ENCODE data around the gene ANKRD44. TPM values are rescaled to one million over a fixed set of nuclear protein-coding genes. Genes with fewer than 3 reads are reported as not detected.

ANKRD44 gene
- total and polyA plus RNA-seq, 2 of the 8 experiments (the other 6 are each of a cell fraction or from before 2014, with no cell fraction given) = 1.2 to 1.3 TPM

DNA sequence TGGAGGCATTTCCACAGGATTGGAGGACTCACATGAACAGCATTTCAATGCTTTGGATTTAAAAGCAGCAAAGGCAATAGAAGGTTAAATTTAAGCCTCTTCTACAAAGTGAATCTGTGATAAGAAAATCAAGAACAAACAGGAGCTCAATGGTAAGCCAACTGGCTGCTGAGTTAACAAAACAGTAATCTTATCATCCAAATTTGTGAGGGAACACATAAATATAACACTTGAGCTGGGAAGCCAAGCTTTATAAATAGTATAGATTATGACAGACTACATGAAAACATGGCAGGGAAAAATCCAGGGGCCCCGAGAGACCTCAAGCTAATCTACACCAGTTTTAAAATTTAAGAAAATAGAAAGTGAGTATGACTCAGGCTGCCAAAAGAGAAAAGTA is 275.6 kb downstream of the ANKRD44 start (continued):
- TF ChIP-seq CHD7 (IDR thresholded peaks at IDR 0.05; ENCODE audit: insufficient replicate concordance, low read length) = no peak
- TF ChIP-seq POU5F1 (IDR thresholded peaks at IDR 0.05; ENCODE audit: low read depth, low read length) = no peak
- TF ChIP-seq HDAC2 (IDR thresholded peaks at IDR 0.05; ENCODE audit: borderline replicate concordance in 1 of 2, low read depth in 2 of 2, low read length in 2 of 2) = no peak
- TF ChIP-seq CTCF (IDR thresholded peaks at IDR 0.05; ENCODE audit: control extremely low read depth in 1 of 3, insufficient read depth in 1 of 3, low read depth in 1 of 3, low read length in 3 of 3) = no peak
- no peak for TF ChIP-seq SRF (IDR thresholded peaks at IDR 0.05; ENCODE audit: low read depth, low read length)
- no peak for TF ChIP-seq TEAD4 (IDR thresholded peaks at IDR 0.05; ENCODE audit: low read depth, low read length)
- no peak for TF ChIP-seq ZNF274 (IDR thresholded peaks at IDR 0.05; ENCODE audit: borderline replicate concordance, extremely low read depth, low read length)
- no peak for TF ChIP-seq EZH2 (IDR thresholded peaks at IDR 0.05; ENCODE audit: low read depth, low read length, severe bottlenecking)
- no peak for TF ChIP-seq SP4 (IDR thresholded peaks at IDR 0.05; ENCODE audit: low read length)

Data from H1 (cell line).